Measurements from ENCODE around the gene PHF24.

DNA sequence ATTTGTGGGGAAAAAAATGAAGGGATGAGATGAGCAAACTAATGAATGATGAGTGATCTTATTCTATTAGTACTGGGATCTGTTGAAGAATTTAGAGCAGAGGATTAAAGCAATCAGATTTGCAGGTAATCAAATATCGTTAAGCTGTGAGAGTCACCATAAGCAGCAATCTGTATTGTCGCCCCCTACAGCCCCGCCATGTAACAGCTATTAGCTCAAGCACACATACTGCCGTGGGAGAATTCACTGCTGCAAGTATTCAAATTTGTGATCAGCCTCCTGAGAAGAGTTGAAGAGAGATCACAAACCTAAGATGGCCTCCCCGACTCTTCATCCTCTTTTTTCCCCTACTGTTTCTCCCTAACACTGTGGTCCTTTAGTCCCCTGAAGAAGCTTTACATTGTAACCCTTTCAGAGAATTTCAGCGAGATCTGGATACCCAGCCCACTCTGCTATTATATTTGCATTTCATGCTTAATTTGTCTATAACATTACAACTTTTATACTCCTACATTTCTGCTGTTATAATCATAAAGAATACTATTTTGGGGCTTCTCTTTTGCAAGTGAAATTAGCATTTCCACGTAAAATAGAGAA, 28.5 kb upstream of the PHF24 start:
- no peak for TF ChIP-seq POLR2AphosphoS5 (IDR thresholded peaks at IDR 0.05; ENCODE audit: low read depth, low read length)
- TF ChIP-seq ZBTB33 (IDR thresholded peaks at IDR 0.05; ENCODE audit: borderline replicate concordance, low read depth) = no peak
- TF ChIP-seq, protein P1, sequence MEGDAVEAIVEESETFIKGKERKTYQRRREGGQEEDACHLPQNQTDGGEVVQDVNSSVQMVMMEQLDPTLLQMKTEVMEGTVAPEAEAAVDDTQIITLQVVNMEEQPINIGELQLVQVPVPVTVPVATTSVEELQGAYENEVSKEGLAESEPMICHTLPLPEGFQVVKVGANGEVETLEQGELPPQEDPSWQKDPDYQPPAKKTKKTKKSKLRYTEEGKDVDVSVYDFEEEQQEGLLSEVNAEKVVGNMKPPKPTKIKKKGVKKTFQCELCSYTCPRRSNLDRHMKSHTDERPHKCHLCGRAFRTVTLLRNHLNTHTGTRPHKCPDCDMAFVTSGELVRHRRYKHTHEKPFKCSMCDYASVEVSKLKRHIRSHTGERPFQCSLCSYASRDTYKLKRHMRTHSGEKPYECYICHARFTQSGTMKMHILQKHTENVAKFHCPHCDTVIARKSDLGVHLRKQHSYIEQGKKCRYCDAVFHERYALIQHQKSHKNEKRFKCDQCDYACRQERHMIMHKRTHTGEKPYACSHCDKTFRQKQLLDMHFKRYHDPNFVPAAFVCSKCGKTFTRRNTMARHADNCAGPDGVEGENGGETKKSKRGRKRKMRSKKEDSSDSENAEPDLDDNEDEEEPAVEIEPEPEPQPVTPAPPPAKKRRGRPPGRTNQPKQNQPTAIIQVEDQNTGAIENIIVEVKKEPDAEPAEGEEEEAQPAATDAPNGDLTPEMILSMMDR (IDR thresholded peaks at IDR 0.05) = peak; percentile 63
- no peak for TF ChIP-seq RFX5 (IDR thresholded peaks at IDR 0.05; ENCODE audit: low read length)
- no peak for TF ChIP-seq REST (IDR thresholded peaks at IDR 0.05; ENCODE audit: low read depth, low read length)
- no peak for TF ChIP-seq RCOR1 (IDR thresholded peaks at IDR 0.05; ENCODE audit: low read length)

Data from SK-N-SH (cell line).